WTC11 (cell line): Measurements from ENCODE around the gene SUPT4H1. TPM values are rescaled to one million over a fixed set of nuclear protein-coding genes. Genes with fewer than 3 reads are reported as not detected.

Source experiments
- ATAC-seq: fragments of 200-7000 bp; cut with Tn5 transposase; 2 replicates; pipeline ENCODE4 v1.10.0; 2021; ENCODE audit warnings: mild to moderate bottlenecking, moderate library complexity
- CTCF ChIA-PET: fragments of 300-600 bp; sonication (Branson Sonifier 250); formaldehyde crosslinking; loops from one replicate; lab custom pipeline; 2021; ENCODE audit warnings: antibody characterized with exemption; lab: Charles Lee
- POLR2A ChIA-PET: fragments of 350-600 bp; sonication (Branson Sonifier 250); formaldehyde crosslinking; loops from one replicate; lab custom pipeline; 2021; ENCODE audit warnings: antibody characterized with exemption; lab: Charles Lee
- DNase-seq: peaks from one replicate; pipeline ENCODE4 v3.0.0; 2021; ENCODE audit warnings: low spot score
- H3K27ac Mint-ChIP-seq: 2 replicates; pipeline ENCODE4 v1.8.0; 2021; ENCODE audit warnings: mixed read lengths
- H3K27me3 Mint-ChIP-seq: 2 replicates; pipeline ENCODE4 v1.8.0; 2021; ENCODE audit warnings: low read depth, mild to moderate bottlenecking, moderate library complexity, mixed read lengths
- H3K36me3 Mint-ChIP-seq: 2 replicates; pipeline ENCODE4 v1.8.0; 2021; ENCODE audit warnings: mixed read lengths
- H3K4me1 Mint-ChIP-seq: 2 replicates; pipeline ENCODE4 v1.8.0; 2022; ENCODE audit warnings: mixed read lengths
- H3K4me3 Mint-ChIP-seq: 2 replicates; pipeline ENCODE4 v1.8.0; 2021; ENCODE audit warnings: mild to moderate bottlenecking, moderate library complexity, mixed read lengths
- H3K9me3 Mint-ChIP-seq: 2 replicates; pipeline ENCODE4 v1.8.0; 2021; ENCODE audit warnings: mixed read lengths
- CBFB ChIP-seq: sonication (generic); formaldehyde crosslinking; IDR thresholded peaks from 2 replicates; pipeline ENCODE4 v1.8.1; 2022; ENCODE audit warnings: mild to moderate bottlenecking, low read depth, missing genetic modification reagents
- CREB1 ChIP-seq: sonication (generic); formaldehyde crosslinking; IDR thresholded peaks from 2 replicates; pipeline ENCODE4 v1.8.0; 2023; ENCODE audit warnings: mild to moderate bottlenecking, missing genetic modification reagents
- EMX1 ChIP-seq: fragments of 250-450 bp; sonication (Bioruptor Pico); IDR thresholded peaks from 2 replicates; pipeline ENCODE4 v1.8.0; 2021; ENCODE audit warnings: mild to moderate bottlenecking
- ETV6 ChIP-seq: sonication (generic); formaldehyde crosslinking; IDR thresholded peaks from 2 replicates; pipeline ENCODE4 v1.8.1; 2022; ENCODE audit warnings: mild to moderate bottlenecking, missing genetic modification reagents
- FOXJ3 ChIP-seq: sonication (generic); formaldehyde crosslinking; IDR thresholded peaks from 2 replicates; pipeline ENCODE4 v1.9.0; 2021; ENCODE audit warnings: missing genetic modification reagents, mild to moderate bottlenecking, borderline replicate concordance
- FOXP1 ChIP-seq: sonication (generic); formaldehyde crosslinking; IDR thresholded peaks from 2 replicates; pipeline ENCODE4 v1.8.0; 2022; ENCODE audit warnings: missing genetic modification reagents, mild to moderate bottlenecking, moderate library complexity, borderline replicate concordance
- GABPB1 ChIP-seq: sonication (generic); formaldehyde crosslinking; IDR thresholded peaks from 2 replicates; pipeline ENCODE4 v1.8.1; 2023; ENCODE audit warnings: mild to moderate bottlenecking, missing genetic modification reagents
- GRHL2 ChIP-seq: fragments of 250-450 bp; sonication (Bioruptor Pico); IDR thresholded peaks from 2 replicates; pipeline ENCODE4 v1.8.0; 2022; ENCODE audit warnings: mild to moderate bottlenecking, moderate library complexity; ENCODE audit not compliant: insufficient replicate concordance, severe bottlenecking
- KAT7 ChIP-seq: sonication (generic); formaldehyde crosslinking; IDR thresholded peaks from 2 replicates; pipeline ENCODE4 v1.8.1; 2023; ENCODE audit warnings: missing genetic modification reagents, mild to moderate bottlenecking, borderline replicate concordance
- MXD4 ChIP-seq: fragments of 250-450 bp; sonication (Bioruptor Pico); IDR thresholded peaks from 2 replicates; pipeline ENCODE4 v1.8.0; 2021; ENCODE audit warnings: mild to moderate bottlenecking, moderate library complexity, borderline replicate concordance
- NFATC4 ChIP-seq: fragments of 250-450 bp; sonication (Bioruptor Pico); IDR thresholded peaks from 2 replicates; pipeline ENCODE4 v1.9.0; 2021; ENCODE audit warnings: mild to moderate bottlenecking
- NR3C1 ChIP-seq: sonication (generic); formaldehyde crosslinking; conservative IDR thresholded peaks from 2 replicates; pipeline ENCODE4 v1.8.1; 2023; ENCODE audit warnings: low read depth, mild to moderate bottlenecking, missing genetic modification reagents
- OVOL2 ChIP-seq: fragments of 250-450 bp; sonication (Bioruptor Pico); IDR thresholded peaks from 2 replicates; pipeline ENCODE4 v1.9.0; 2021; ENCODE audit warnings: mild to moderate bottlenecking, borderline replicate concordance
- RORB ChIP-seq: fragments of 250-450 bp; sonication (Bioruptor Pico); IDR thresholded peaks from 2 replicates; pipeline ENCODE4 v1.9.0; 2021; ENCODE audit warnings: mild to moderate bottlenecking
- SP1 ChIP-seq: sonication (generic); formaldehyde crosslinking; conservative IDR thresholded peaks from 2 replicates; pipeline ENCODE4 v1.8.1; 2022; ENCODE audit warnings: missing genetic modification reagents
- TCF7 ChIP-seq: sonication (generic); formaldehyde crosslinking; IDR thresholded peaks from 2 replicates; pipeline ENCODE4 v1.8.0; 2022; ENCODE audit warnings: mild to moderate bottlenecking, low read depth, missing genetic modification reagents, moderate library complexity
- TEAD4 ChIP-seq: sonication (generic); formaldehyde crosslinking; IDR thresholded peaks from 2 replicates; pipeline ENCODE4 v1.8.0; 2022; ENCODE audit warnings: mild to moderate bottlenecking, missing genetic modification reagents
- TP53 ChIP-seq: sonication (generic); formaldehyde crosslinking; IDR thresholded peaks from 2 replicates; pipeline ENCODE4 v1.8.1; 2023; ENCODE audit warnings: mild to moderate bottlenecking, missing genetic modification reagents
- ZBTB21 ChIP-seq: sonication (generic); formaldehyde crosslinking; IDR thresholded peaks from 2 replicates; pipeline ENCODE4 v1.8.1; 2023; ENCODE audit warnings: mild to moderate bottlenecking, missing genetic modification reagents, borderline replicate concordance
- ZNF416 ChIP-seq: fragments of 250-450 bp; sonication (Bioruptor Pico); IDR thresholded peaks from 2 replicates; pipeline ENCODE4 v1.9.0; 2021; ENCODE audit warnings: mild to moderate bottlenecking, inconsistent platforms
- total RNA-seq: library from RNA; stranded (reverse); gene quantifications from 3 replicates; pipeline ENCODE4 v1.2.3, GENCODE V29; 2021
- TF ChIP-seq, protein P1 (sequence below): sonication (generic); formaldehyde crosslinking; IDR thresholded peaks from 2 replicates; pipeline ENCODE4 v1.8.0; 2022; ENCODE audit warnings: mild to moderate bottlenecking, missing genetic modification reagents
- TF ChIP-seq, protein P2 (sequence below): fragments of 250-450 bp; sonication (Bioruptor Pico); IDR thresholded peaks from 2 replicates; pipeline ENCODE4 v1.9.0; 2021; ENCODE audit warnings: moderate library complexity, mild to moderate bottlenecking, inconsistent platforms, borderline replicate concordance
- TF ChIP-seq, protein P3 (sequence below): sonication (generic); formaldehyde crosslinking; IDR thresholded peaks from 2 replicates; pipeline ENCODE4 v1.8.0; 2022; ENCODE audit warnings: mild to moderate bottlenecking, missing genetic modification reagents
- TF ChIP-seq, protein P4 (sequence below): sonication (generic); formaldehyde crosslinking; IDR thresholded peaks from 2 replicates; pipeline ENCODE4 v1.8.1; 2023; ENCODE audit warnings: mild to moderate bottlenecking, missing genetic modification reagents
- TF ChIP-seq, protein P5 (sequence below): sonication (generic); formaldehyde crosslinking; conservative IDR thresholded peaks from 2 replicates; pipeline ENCODE4 v1.8.1; 2023; ENCODE audit warnings: mild to moderate bottlenecking, low read depth, missing genetic modification reagents, moderate library complexity

SUPT4H1 gene
- total RNA-seq, 1 experiment from 2014 or later, result 85.5 TPM

DNA sequence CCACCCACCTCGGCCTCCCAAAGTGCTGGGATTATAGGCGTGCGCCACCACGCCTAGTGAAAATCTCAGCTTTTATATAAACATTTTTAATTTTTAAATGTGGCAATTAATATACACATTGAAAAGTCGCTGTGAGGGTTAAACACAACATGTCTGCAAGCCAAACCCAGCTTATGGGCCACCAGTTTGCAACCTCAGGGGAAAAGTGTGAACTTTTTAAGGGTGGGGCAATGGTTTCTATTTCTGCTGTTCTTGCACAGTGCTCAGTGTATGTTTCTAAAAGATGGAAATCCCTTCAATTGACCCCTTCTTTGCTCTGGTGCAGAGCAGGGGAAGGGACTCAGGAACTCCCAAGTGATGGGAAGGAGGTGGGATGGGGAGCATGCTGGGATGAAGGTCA lies 18.3 kb upstream of the SUPT4H1 start:
- Mint-ChIP-seq H3K36me3 (no peaks in the 10 kb centered on the region), H3K9me3 (no peaks in the 10 kb centered on the region)
- CTCF ChIA-PET, result interaction anchor here (1.0 to 1.1 kb wide), 2 partner anchors 47 to 53 kb away, joined by 3 to 4 read pairs; partner anchors contain the start of gene RNF43
- DNase-seq, result no peak
- TF ChIP-seq, protein P1, sequence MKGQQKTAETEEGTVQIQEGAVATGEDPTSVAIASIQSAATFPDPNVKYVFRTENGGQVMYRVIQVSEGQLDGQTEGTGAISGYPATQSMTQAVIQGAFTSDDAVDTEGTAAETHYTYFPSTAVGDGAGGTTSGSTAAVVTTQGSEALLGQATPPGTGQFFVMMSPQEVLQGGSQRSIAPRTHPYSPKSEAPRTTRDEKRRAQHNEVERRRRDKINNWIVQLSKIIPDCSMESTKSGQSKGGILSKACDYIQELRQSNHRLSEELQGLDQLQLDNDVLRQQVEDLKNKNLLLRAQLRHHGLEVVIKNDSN (CRISPR knock-in tag), result no peak
- TF ChIP-seq SP1 (CRISPR knock-in tag) (no peak), FOXP1 (CRISPR knock-in tag) (no peak), TEAD4 (CRISPR knock-in tag) (no peak), ETV6 (CRISPR knock-in tag) (no peak), KAT7 (CRISPR knock-in tag) (no peak)
- TF ChIP-seq, all 79 proteins: peak for 0
- no peak overlapping the region for H3K27ac Mint-ChIP-seq
- POLR2A ChIA-PET, result interaction anchor here (1.1 kb wide), 1 partner anchor 10 kb away, joined by 3 read pairs; no protein-coding TSS in a partner anchor
- ATAC-seq, result no peak
- no peak overlapping the region for H3K4me3 Mint-ChIP-seq
- peaks cover 4% of the 10 kb centered on the region for H3K4me1 Mint-ChIP-seq
- H3K27me3 Mint-ChIP-seq, result no peaks in the 10 kb centered on the region

DNA sequence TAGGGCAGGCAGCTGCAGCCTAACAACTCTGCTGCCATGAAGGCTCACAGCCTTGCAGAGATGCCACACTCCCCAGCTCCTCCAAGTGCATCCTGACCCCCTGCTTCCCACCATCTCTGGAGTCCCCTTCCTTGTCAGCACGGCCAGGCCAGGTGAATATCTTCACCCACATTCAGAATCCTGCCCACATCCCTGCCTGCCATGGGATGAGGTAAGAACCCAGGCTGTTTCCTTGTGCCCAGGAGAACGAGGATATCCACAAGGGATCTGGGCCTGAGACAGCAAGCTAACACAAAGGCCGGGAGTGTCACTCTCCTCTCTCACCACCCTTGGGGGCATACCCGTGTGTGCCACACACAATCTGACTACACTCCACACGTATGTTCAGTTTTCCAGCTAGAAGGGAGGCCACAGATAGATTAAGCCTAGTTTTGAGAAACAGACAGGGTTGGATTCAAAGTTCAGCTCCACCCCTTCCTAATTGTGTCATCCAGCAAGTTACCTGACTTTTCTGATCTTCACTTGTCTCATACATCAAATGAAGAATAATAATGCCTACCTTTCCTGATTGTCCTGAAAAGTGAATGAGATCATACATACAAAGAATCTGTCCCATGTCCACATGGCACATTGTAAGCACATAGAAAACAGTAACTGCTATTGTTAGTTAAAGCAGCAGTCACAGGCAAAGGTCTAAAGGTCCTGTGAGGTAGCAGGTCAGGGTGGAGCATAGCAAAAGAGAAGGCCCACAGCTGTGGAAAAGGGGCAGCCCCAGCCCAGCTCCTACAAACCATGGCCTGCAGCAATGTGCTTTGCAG lies 17.4 kb upstream of the SUPT4H1 start:
- POLR2A ChIA-PET, result interaction anchor here (1.6 kb wide), 1 partner anchor 16 kb away, joined by 4 read pairs; no protein-coding TSS in a partner anchor
- no peaks in the 10 kb centered on the region for H3K27me3 Mint-ChIP-seq

DNA sequence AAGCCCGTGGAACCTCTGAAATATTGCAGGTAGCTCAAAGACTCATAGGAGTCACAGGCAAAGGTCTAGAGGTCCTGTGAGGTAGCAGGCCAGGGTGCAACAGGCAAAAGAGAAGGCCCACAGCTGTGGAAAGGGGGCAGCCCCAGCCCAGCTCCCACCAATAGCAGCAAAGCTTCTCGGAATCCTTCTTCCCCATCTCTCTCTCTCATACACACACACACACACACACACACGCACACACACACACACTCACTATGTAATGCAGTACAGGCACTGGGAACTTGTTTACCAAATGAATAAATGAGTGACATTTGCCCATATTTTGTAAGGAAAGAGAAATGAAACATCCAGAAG lies 16.8 kb upstream of the SUPT4H1 start:
- no peak for DNase-seq
- Mint-ChIP-seq H3K36me3 (no peaks in the 10 kb centered on the region), H3K27ac (no peak overlapping the region), H3K4me3 (no peak overlapping the region), H3K9me3 (no peaks in the 10 kb centered on the region), H3K27me3 (no peaks in the 10 kb centered on the region), H3K4me1 (peaks cover 6% of the 10 kb centered on the region; the same call in 1 of the 2 replicates)
- TF ChIP-seq, protein P2, sequence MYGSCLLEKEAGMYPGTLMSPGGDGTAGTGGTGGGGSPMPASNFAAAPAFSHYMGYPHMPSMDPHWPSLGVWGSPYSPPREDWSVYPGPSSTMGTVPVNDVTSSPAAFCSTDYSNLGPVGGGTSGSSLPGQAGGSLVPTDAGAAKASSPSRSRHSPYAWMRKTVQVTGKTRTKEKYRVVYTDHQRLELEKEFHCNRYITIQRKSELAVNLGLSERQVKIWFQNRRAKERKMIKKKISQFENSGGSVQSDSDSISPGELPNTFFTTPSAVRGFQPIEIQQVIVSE, result no peak
- no peak for TF ChIP-seq TP53 (CRISPR knock-in tag)
- TF ChIP-seq SP1 (CRISPR knock-in tag), result no peak
- no peak for TF ChIP-seq EMX1 (CRISPR knock-in tag)
- no peak for TF ChIP-seq CBFB (CRISPR knock-in tag)
- TF ChIP-seq RORB (CRISPR knock-in tag), result no peak
- TF ChIP-seq MXD4 (CRISPR knock-in tag), result no peak
- no peak for TF ChIP-seq NR3C1
- TF ChIP-seq, protein P3, sequence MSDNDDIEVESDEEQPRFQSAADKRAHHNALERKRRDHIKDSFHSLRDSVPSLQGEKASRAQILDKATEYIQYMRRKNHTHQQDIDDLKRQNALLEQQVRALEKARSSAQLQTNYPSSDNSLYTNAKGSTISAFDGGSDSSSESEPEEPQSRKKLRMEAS (CRISPR knock-in tag), result no peak
- no peak for TF ChIP-seq OVOL2 (CRISPR knock-in tag)
- TF ChIP-seq CREB1 (CRISPR knock-in tag), result no peak
- TF ChIP-seq, protein P4, sequence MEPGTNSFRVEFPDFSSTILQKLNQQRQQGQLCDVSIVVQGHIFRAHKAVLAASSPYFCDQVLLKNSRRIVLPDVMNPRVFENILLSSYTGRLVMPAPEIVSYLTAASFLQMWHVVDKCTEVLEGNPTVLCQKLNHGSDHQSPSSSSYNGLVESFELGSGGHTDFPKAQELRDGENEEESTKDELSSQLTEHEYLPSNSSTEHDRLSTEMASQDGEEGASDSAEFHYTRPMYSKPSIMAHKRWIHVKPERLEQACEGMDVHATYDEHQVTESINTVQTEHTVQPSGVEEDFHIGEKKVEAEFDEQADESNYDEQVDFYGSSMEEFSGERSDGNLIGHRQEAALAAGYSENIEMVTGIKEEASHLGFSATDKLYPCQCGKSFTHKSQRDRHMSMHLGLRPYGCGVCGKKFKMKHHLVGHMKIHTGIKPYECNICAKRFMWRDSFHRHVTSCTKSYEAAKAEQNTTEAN (CRISPR knock-in tag), result no peak
- no peak for TF ChIP-seq GRHL2 (CRISPR knock-in tag)
- no peak for TF ChIP-seq FOXJ3 (CRISPR knock-in tag)
- TF ChIP-seq TCF7 (CRISPR knock-in tag), result no peak
- no peak for TF ChIP-seq ZBTB21
- TF ChIP-seq KAT7 (CRISPR knock-in tag), result no peak
- TF ChIP-seq NFATC4 (CRISPR knock-in tag), result no peak
- POLR2A ChIA-PET, result interaction anchor here (0.6 to 1.6 kb wide), 2 partner anchors 16 to 407 kb away, joined by 4 to 5 read pairs; no protein-coding TSS in a partner anchor
- CTCF ChIA-PET, result interaction anchor here (0.6 to 2.0 kb wide), 4 partner anchors 49 to 169 kb away, joined by 3 to 10 read pairs (median 6); partner anchors contain the start of gene RNF43
- no peak for ATAC-seq

More for the DNA sequence above, 17.4 kb upstream of the SUPT4H1 start:
- 0 out of 2 replicates have a peak, but pooled peaks have one; percentile 27 for TF ChIP-seq GABPB1 (CRISPR knock-in tag)
- no peak for TF ChIP-seq ZNF416
- TF ChIP-seq, protein P5, sequence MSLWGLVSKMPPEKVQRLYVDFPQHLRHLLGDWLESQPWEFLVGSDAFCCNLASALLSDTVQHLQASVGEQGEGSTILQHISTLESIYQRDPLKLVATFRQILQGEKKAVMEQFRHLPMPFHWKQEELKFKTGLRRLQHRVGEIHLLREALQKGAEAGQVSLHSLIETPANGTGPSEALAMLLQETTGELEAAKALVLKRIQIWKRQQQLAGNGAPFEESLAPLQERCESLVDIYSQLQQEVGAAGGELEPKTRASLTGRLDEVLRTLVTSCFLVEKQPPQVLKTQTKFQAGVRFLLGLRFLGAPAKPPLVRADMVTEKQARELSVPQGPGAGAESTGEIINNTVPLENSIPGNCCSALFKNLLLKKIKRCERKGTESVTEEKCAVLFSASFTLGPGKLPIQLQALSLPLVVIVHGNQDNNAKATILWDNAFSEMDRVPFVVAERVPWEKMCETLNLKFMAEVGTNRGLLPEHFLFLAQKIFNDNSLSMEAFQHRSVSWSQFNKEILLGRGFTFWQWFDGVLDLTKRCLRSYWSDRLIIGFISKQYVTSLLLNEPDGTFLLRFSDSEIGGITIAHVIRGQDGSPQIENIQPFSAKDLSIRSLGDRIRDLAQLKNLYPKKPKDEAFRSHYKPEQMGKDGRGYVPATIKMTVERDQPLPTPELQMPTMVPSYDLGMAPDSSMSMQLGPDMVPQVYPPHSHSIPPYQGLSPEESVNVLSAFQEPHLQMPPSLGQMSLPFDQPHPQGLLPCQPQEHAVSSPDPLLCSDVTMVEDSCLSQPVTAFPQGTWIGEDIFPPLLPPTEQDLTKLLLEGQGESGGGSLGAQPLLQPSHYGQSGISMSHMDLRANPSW (CRISPR knock-in tag), result no peak
- TF ChIP-seq ETV6 (CRISPR knock-in tag), result no peak
- DNase-seq, result no peak
- Mint-ChIP-seq H3K27ac (no peak overlapping the region), H3K36me3 (no peaks in the 10 kb centered on the region), H3K4me3 (no peak overlapping the region), H3K9me3 (no peaks in the 10 kb centered on the region), H3K4me1 (peaks cover 3% of the 10 kb centered on the region; the same call in 1 of the 2 replicates)
- ATAC-seq, result no peak
- CTCF ChIA-PET, result interaction anchor here (1.0 to 2.0 kb wide), 3 partner anchors 48 to 169 kb away, joined by 3 to 10 read pairs (median 8); partner anchors contain the start of gene RNF43
